Adrenal gland (tissue), 12 donors: ENCODE measurements around the gene DEGS2. TPM values are rescaled to one million over a fixed set of nuclear protein-coding genes. Genes with fewer than 3 reads are reported as not detected.

Experiments
- DNase-seq, 7 donors: peaks; one replicate each; pipeline ENCODE4 v3.0.0-alpha.2; 2019 to 2020
- H3K27ac ChIP-seq, 5 donors: fragments of 200-600 bp; sonication (generic) in 4 of 5; 1 replicate in 3 of 5; 2 replicates in 2 of 5; pipeline versions ENCODE4 v1.5.1 to v1.8.0; 2016 to 2020; ENCODE audit warnings: mild to moderate bottlenecking in 1 of 5
- H3K27me3 ChIP-seq: fragments of 200-600 bp; 2 replicates; pipeline ENCODE4 v1.8.0; 2021
- H3K36me3 ChIP-seq, 2 donors: fragments of 200-600 bp; replicated peaks in 1 of 2; 1 replicate in 1 of 2; 2 replicates in 1 of 2; pipeline versions ENCODE4 v1.5.1 to v1.8.0; 2018 to 2022
- H3K4me1 ChIP-seq, 2 donors: fragments of 200-600 bp; replicated peaks in 1 of 2; 1 replicate in 1 of 2; 2 replicates in 1 of 2; pipeline versions ENCODE4 v1.5.1 to v1.8.0; 2018 to 2021
- H3K4me3 ChIP-seq, 4 donors: fragments of 200-600 bp; sonication (generic) in 3 of 4; one replicate each; pipeline ENCODE4 v1.5.1; 2016 to 2018
- H3K9me3 ChIP-seq, 3 donors: fragments of 200-600 bp; sonication (generic) in 1 of 3; replicated peaks in 1 of 3; 1 replicate in 2 of 3; 2 replicates in 1 of 3; pipeline versions ENCODE4 v1.5.1 to v1.8.0; 2016 to 2021
- CTCF ChIP-seq, 6 experiments: fragments of 450-650 bp in 4 of 6; fragments of 200-600 bp in 2 of 6; sonication (generic) in 1 of 6; IDR thresholded peaks; 1 replicate in 5 of 6; 2 replicates in 1 of 6; pipeline versions ENCODE4 v1.5.1 to v1.8.0; 2016 to 2021; ENCODE audit warnings: antibody characterized with exemption in 6 of 6, mild to moderate bottlenecking in 2 of 6, moderate library complexity in 1 of 6
- POLR2A ChIP-seq, 2 donors: fragments of 450-650 bp; IDR thresholded peaks; one replicate each; pipeline ENCODE4 v1.6.1; 2017; ENCODE audit warnings: antibody characterized with exemption in 2 of 2, mild to moderate bottlenecking in 2 of 2, moderate library complexity in 1 of 2
- WGBS, 4 donors: extraction: QIAGEN DNeasy Blood & Tissue Kit in 2 of 4; methylation state at CpG; one replicate each; pipeline versions ENCODE4 v1.1.5 to v1.1.7; 2013 to 2017; 5-methylcytosine and 5-hydroxymethylcytosine counted together
- intact Hi-C, 2 donors: fragments of 100-400 bp; cut with DNase I; formaldehyde crosslinking; loops; one replicate each; pipeline versions ENCODE4 v1.14.1 to v1.15.0; 2022 to 2023
- polyA plus RNA-seq, 3 donors: library from polyadenylated mRNA; stranded (reverse); fragments of 200-250 nt in 2 of 3; fragments of 350-450 nt in 1 of 3; fragmentation: Illumina TruSeq in 1 of 3; extraction: RNeasy Lipid Tissue Mini Kit (QIAGEN cat#74804) in 1 of 3; gene quantifications; one replicate each; pipeline ENCODE4 v1.2.3, GENCODE V29; 2013 to 2014
- total RNA-seq, 9 donors: library from RNA; depleted of rRNA in 4 of 9; stranded (reverse); fragments of >200 nt in 4 of 9; fragments of 120-200 nt in 1 of 9; fragmentation: NEBNext Ultra II Directional in 1 of 9; extraction: Animal tissue kit (Norgen Biotek cat#: 25700) in 1 of 9; gene quantifications; one replicate each; pipeline versions ENCODE4 v1.1.0 to v1.2.4, GENCODE V29; 2013 to 2023
- donor health status: healthy with polysubstance abuse.
- donor health status: Bipolar disorder and iron deficiency.
- donor health status: DM: yes; HTN: yes; CAD: no.
- donor health status: DM: no; HTN: no; CAD: no.
- donor health status: DM: no; HTN: no; CAD: no.
- donor health status: DM: yes; HTN: yes; CAD: no.

Gene DEGS2
- total and polyA plus RNA-seq, 12 donors: 0.06 to 0.69 (median 0.24) TPM; not detected in 3

- H3K4me1 ChIP-seq: no peaks in the 10 kb centered on the region
- no peak for DNase-seq
- peaks cover 0 to 54% of the 10 kb centered on the region in 2 donors for H3K36me3 ChIP-seq
- WGBS, 4 donors: 93 to 99% (median 95%) methylated on average over 7 to 8 of the region's 8 CpGs
- no peak overlapping the region for H3K27ac ChIP-seq
- H3K27me3 ChIP-seq: no peaks in the 10 kb centered on the region
- H3K4me3 ChIP-seq: no peak overlapping the region
- TF ChIP-seq POLR2A (IDR thresholded peaks at IDR 0.05) (no peak), CTCF (IDR thresholded peaks at IDR 0.05) (no peak)
- intact Hi-C loops: no loop called here
- no peaks in the 10 kb centered on the region for H3K9me3 ChIP-seq
These were observed 24.9 kb downstream of the DEGS2 start for GRCh38 chr14:100134586-100134985.

- Histone ChIP-seq H3K27ac (no peak overlapping the region), H3K4me1 (no peaks in the 10 kb centered on the region), H3K4me3 (no peak overlapping the region), H3K36me3 (peaks cover 0 to 57% of the 10 kb centered on the region in 2 donors), H3K9me3 (no peaks in the 10 kb centered on the region), H3K27me3 (no peaks in the 10 kb centered on the region)
- 91 to 96% (median 92%) methylated on average over 1 to 12 of the region's 12 CpGs for WGBS, 4 donors
- TF ChIP-seq CTCF (IDR thresholded peaks at IDR 0.05): no peak
- no peak for TF ChIP-seq POLR2A (IDR thresholded peaks at IDR 0.05)
- intact Hi-C loops: no loop called here
- no peak for DNase-seq
These were observed 26.4 kb downstream of the DEGS2 start for GRCh38 chr14:100132903-100133510.

- intact Hi-C loops: no loop called here
- H3K4me3 ChIP-seq: no peak overlapping the region
- no peak overlapping the region for H3K27ac ChIP-seq
- no peaks in the 10 kb centered on the region for H3K4me1 ChIP-seq
- TF ChIP-seq CTCF (IDR thresholded peaks at IDR 0.05): no peak
- TF ChIP-seq POLR2A (IDR thresholded peaks at IDR 0.05): no peak
- no peaks in the 10 kb centered on the region for H3K27me3 ChIP-seq
- no peak for DNase-seq
- peaks cover 0 to 51% of the 10 kb centered on the region in 2 donors for H3K36me3 ChIP-seq
- 86 to 91% (median 90%) methylated on average over 18 to 25 of the region's 25 CpGs for WGBS, 4 donors
- H3K9me3 ChIP-seq: no peaks in the 10 kb centered on the region
These were observed 27.1 kb downstream of the DEGS2 start for GRCh38 chr14:100132161-100132902.

- Histone ChIP-seq H3K27ac (no peak overlapping the region), H3K36me3 (peaks cover 0 to 53% of the 10 kb centered on the region in 2 donors)
- 84 to 93% (median 90%) methylated on average over 6 of the region's 6 CpGs for WGBS, 4 donors
These were observed 28.3 kb downstream of the DEGS2 start for GRCh38 chr14:100131181-100131580.

More at GRCh38 chr14:100131181-100131580, 28.3 kb downstream of the DEGS2 start:
- no peaks in the 10 kb centered on the region for H3K4me1 ChIP-seq
- intact Hi-C loops: no loop called here
- H3K27me3 ChIP-seq: no peaks in the 10 kb centered on the region
- no peak overlapping the region for H3K4me3 ChIP-seq
- no peaks in the 10 kb centered on the region for H3K9me3 ChIP-seq
- no peak for DNase-seq
- no peak for TF ChIP-seq POLR2A (IDR thresholded peaks at IDR 0.05)
- TF ChIP-seq CTCF (IDR thresholded peaks at IDR 0.05): no peak
